ACC112 (cell line): Measurements from ENCODE around the gene CLIC1.

ENCODE experiments used
- H2AFZ ChIP-seq: fragments of 200-600 bp; sonication (generic); one replicate; pipeline ENCODE4 v1.6.0; 2017; ENCODE audit warnings: antibody characterized with exemption, low read length; ENCODE audit not compliant: unreplicated experiment
- H3K27ac ChIP-seq: fragments of 200-600 bp; sonication (generic); 2 replicates; pipeline ENCODE4 v1.5.1; 2014; ENCODE audit warnings: low read depth, mild to moderate bottlenecking, antibody characterized with exemption, low read length, moderate library complexity
- H3K27me3 ChIP-seq: fragments of 200-600 bp; sonication (generic); 2 replicates; pipeline ENCODE4 v1.6.1; 2014; ENCODE audit warnings: mild to moderate bottlenecking, antibody characterized with exemption, low read length, moderate library complexity, mixed read lengths; ENCODE audit not compliant: insufficient read depth
- H3K36me3 ChIP-seq: fragments of 200-600 bp; sonication (generic); 2 replicates; pipeline ENCODE4 v1.6.1; 2016; ENCODE audit warnings: mild to moderate bottlenecking, antibody characterized with exemption, low read length, moderate library complexity, mixed read lengths; ENCODE audit not compliant: insufficient read depth
- H3K4me1 ChIP-seq: fragments of 200-600 bp; sonication (generic); one replicate; pipeline ENCODE4 v1.6.1; 2016; ENCODE audit warnings: low read length, mixed read lengths; ENCODE audit not compliant: insufficient read depth, unreplicated experiment, control insufficient read depth
- H3K4me3 ChIP-seq: fragments of 200-600 bp; sonication (generic); 2 replicates; pipeline ENCODE4 v1.5.1; 2014; ENCODE audit warnings: mild to moderate bottlenecking, low read depth, low read length
- H3K79me2 ChIP-seq: fragments of 200-600 bp; sonication (generic); one replicate; pipeline ENCODE4 v1.6.0; 2016; ENCODE audit warnings: low read length; ENCODE audit not compliant: control insufficient read depth, unreplicated experiment, insufficient read depth

The CLIC1 gene

GRCh38 chr6:31736021-31736767 lies at the start of gene CLIC1:
CLIC1 (minus strand) TSS chr6:31736530; CDS start chr6:31736300, 230 bp downstream.
- H3K27ac ChIP-seq, result peak within 1 kb of the TSS; percentile 89
- peaks cover 22% of the 10 kb centered on the region; the same call in 1 of the 2 replicates for H3K36me3 ChIP-seq
- peaks cover 59% of the 10 kb centered on the region for H3K79me2 ChIP-seq
- H3K4me3 ChIP-seq, result peak within 1 kb of the TSS; percentile 93
- H2AFZ ChIP-seq, result peak within 1 kb of the TSS; percentile 57
- H3K27me3 ChIP-seq, result no peaks in the 10 kb centered on the region
- H3K4me1 ChIP-seq, result peaks cover 52% of the 10 kb centered on the region

- H3K27me3 ChIP-seq, result no peaks in the 10 kb centered on the region
- H3K4me1 ChIP-seq, result no peaks in the 10 kb centered on the region
- no peaks in the 10 kb centered on the region for H3K79me2 ChIP-seq
- peaks cover 13% of the 10 kb centered on the region for H3K36me3 ChIP-seq
- H2AFZ ChIP-seq, result no peak overlapping the region
- no peak overlapping the region for H3K27ac ChIP-seq
- H3K4me3 ChIP-seq, result no peak overlapping the region
Observed at GRCh38 chr6:31785475-31785874, 49.1 kb upstream of the CLIC1 start.

- H3K79me2 ChIP-seq, result no peaks in the 10 kb centered on the region
- H3K4me1 ChIP-seq, result no peaks in the 10 kb centered on the region
Observed at GRCh38 chr6:31784098-31784925, 48.0 kb upstream of the CLIC1 start.

GRCh38 chr6:31782126-31782855 lies 46.0 kb upstream of the CLIC1 start:
- no peak overlapping the region for H3K4me3 ChIP-seq
- H3K27me3 ChIP-seq, result no peaks in the 10 kb centered on the region
- peaks cover 5% of the 10 kb centered on the region for H3K4me1 ChIP-seq
- no peaks in the 10 kb centered on the region for H3K79me2 ChIP-seq
- H3K27ac ChIP-seq, result no peak overlapping the region
- H3K36me3 ChIP-seq, result peaks cover 13% of the 10 kb centered on the region; the same call in 1 of the 2 replicates
- no peak overlapping the region for H2AFZ ChIP-seq

More at GRCh38 chr6:31784098-31784925, 48.0 kb upstream of the CLIC1 start:
- no peaks in the 10 kb centered on the region for H3K27me3 ChIP-seq
- peaks cover 13% of the 10 kb centered on the region; the same call in 1 of the 2 replicates for H3K36me3 ChIP-seq
- H3K4me3 ChIP-seq, result no peak overlapping the region
- no peak overlapping the region for H3K27ac ChIP-seq
- H2AFZ ChIP-seq, result no peak overlapping the region

- Histone ChIP-seq H3K27ac (no peak overlapping the region), H3K36me3 (peaks cover 13% of the 10 kb centered on the region; the same call in 1 of the 2 replicates)
Observed at GRCh38 chr6:31781244-31782125, 45.2 kb upstream of the CLIC1 start.

GRCh38 chr6:31780507-31781243 lies 44.3 kb upstream of the CLIC1 start:
- Histone ChIP-seq H3K4me3 (no peak overlapping the region), H2AFZ (no peak overlapping the region), H3K27ac (no peak overlapping the region), H3K27me3 (no peaks in the 10 kb centered on the region), H3K36me3 (peaks cover 13% of the 10 kb centered on the region; the same call in 1 of the 2 replicates), H3K79me2 (no peaks in the 10 kb centered on the region), H3K4me1 (peaks cover 16% of the 10 kb centered on the region)

More at GRCh38 chr6:31781244-31782125, 45.2 kb upstream of the CLIC1 start:
- no peaks in the 10 kb centered on the region for H3K27me3 ChIP-seq
- no peak overlapping the region for H2AFZ ChIP-seq
- no peaks in the 10 kb centered on the region for H3K79me2 ChIP-seq
- no peak overlapping the region for H3K4me3 ChIP-seq
- H3K4me1 ChIP-seq, result peaks cover 13% of the 10 kb centered on the region

GRCh38 chr6:31779908-31780307 lies 43.6 kb upstream of the CLIC1 start:
- Histone ChIP-seq H3K4me3 (no peak overlapping the region), H3K27ac (no peak overlapping the region), H2AFZ (no peak overlapping the region), H3K27me3 (no peaks in the 10 kb centered on the region), H3K4me1 (peaks cover 16% of the 10 kb centered on the region), H3K79me2 (no peaks in the 10 kb centered on the region), H3K36me3 (peaks cover 8% of the 10 kb centered on the region; the same call in 1 of the 2 replicates)

- Histone ChIP-seq H3K36me3 (peaks cover 8% of the 10 kb centered on the region; the same call in 1 of the 2 replicates), H3K4me3 (no peak overlapping the region), H3K27ac (no peak overlapping the region), H3K79me2 (no peaks in the 10 kb centered on the region), H3K4me1 (peaks cover 16% of the 10 kb centered on the region), H3K27me3 (no peaks in the 10 kb centered on the region), H2AFZ (no peak overlapping the region)
Observed at GRCh38 chr6:31778999-31779885, 42.9 kb upstream of the CLIC1 start.
